Neural crest cell (in vitro differentiated cells): ENCODE results near the gene FHOD1. TPM values are rescaled to one million over a fixed set of nuclear protein-coding genes. Genes with fewer than 3 reads are reported as not detected.
A peak's percentile ranks its signal among the peaks of the same experiment; 100 is the strongest.

Source experiments
- DNase-seq: peaks from one replicate; pipeline ENCODE4 v3.0.0; 2021; ENCODE audit warnings: low read depth, mixed read lengths, low spot score
- H3K27ac Mint-ChIP-seq: one replicate; pipeline ENCODE4 v1.8.0; 2021; ENCODE audit warnings: mild to moderate bottlenecking, mixed read lengths; ENCODE audit not compliant: unreplicated experiment
- H3K27me3 Mint-ChIP-seq: 2 replicates; pipeline ENCODE4 v1.8.0; 2021; ENCODE audit warnings: low read depth, mild to moderate bottlenecking, mixed read lengths
- H3K36me3 Mint-ChIP-seq: 2 replicates; pipeline ENCODE4 v1.8.0; 2021; ENCODE audit warnings: low read depth, mild to moderate bottlenecking, mixed read lengths
- H3K4me1 Mint-ChIP-seq: 2 replicates; pipeline ENCODE4 v1.8.0; 2021; ENCODE audit warnings: mixed read lengths
- H3K4me3 Mint-ChIP-seq: one replicate; pipeline ENCODE4 v1.8.0; 2021; ENCODE audit warnings: mild to moderate bottlenecking, mixed read lengths
- H3K9me3 Mint-ChIP-seq: 2 replicates; pipeline ENCODE4 v1.8.0; 2021; ENCODE audit warnings: mixed read lengths
- CTCF ChIP-seq: fragments of 200-600 bp; sonication (generic); conservative IDR thresholded peaks from 2 replicates; pipeline ENCODE4 v1.5.0; 2021; ENCODE audit warnings: antibody characterized with exemption, mild to moderate bottlenecking
- total RNA-seq: library from RNA; stranded (reverse); gene quantifications from 2 replicates; pipeline ENCODE4 v1.2.1, GENCODE V29; 2021

FHOD1 gene
- total RNA-seq, 1 donor from 2014 or later = 45.5 TPM

GRCh38 chr16:67257486-67258160, 10.3 kb upstream of the FHOD1 start:
- TF ChIP-seq CTCF = no peak
- no peaks in the 10 kb centered on the region for H3K4me1 Mint-ChIP-seq

GRCh38 chr16:67256701-67257230, 9.5 kb upstream of the FHOD1 start:
- peak overlapping the region; percentile 81 for H3K27ac Mint-ChIP-seq
- no peaks in the 10 kb centered on the region for H3K4me1 Mint-ChIP-seq
- no peak overlapping the region for H3K4me3 Mint-ChIP-seq
- H3K9me3 Mint-ChIP-seq = no peaks in the 10 kb centered on the region
- H3K27me3 Mint-ChIP-seq = peaks cover 3% of the 10 kb centered on the region
- no peak for DNase-seq
- TF ChIP-seq CTCF = no peak
- H3K36me3 Mint-ChIP-seq = no peaks in the 10 kb centered on the region

More at GRCh38 chr16:67257486-67258160, 10.3 kb upstream of the FHOD1 start:
- Mint-ChIP-seq H3K27ac (no peak overlapping the region), H3K4me3 (no peak overlapping the region), H3K27me3 (peaks cover 8% of the 10 kb centered on the region), H3K36me3 (no peaks in the 10 kb centered on the region), H3K9me3 (no peaks in the 10 kb centered on the region)
- no peak for DNase-seq

- H3K27ac Mint-ChIP-seq = no peak overlapping the region
Measured at GRCh38 chr16:67255553-67256221, 8.4 kb upstream of the FHOD1 start.

GRCh38 chr16:67254801-67255552, 7.7 kb upstream of the FHOD1 start:
- H3K36me3 Mint-ChIP-seq = no peaks in the 10 kb centered on the region
- peak overlapping the region; percentile 38 for H3K4me3 Mint-ChIP-seq
- DNase-seq = no peak
- H3K4me1 Mint-ChIP-seq = peaks cover 4% of the 10 kb centered on the region
- no peaks in the 10 kb centered on the region for H3K9me3 Mint-ChIP-seq
- no peak for TF ChIP-seq CTCF
- H3K27ac Mint-ChIP-seq = no peak overlapping the region
- H3K27me3 Mint-ChIP-seq = peaks cover 14% of the 10 kb centered on the region

More at GRCh38 chr16:67255553-67256221, 8.4 kb upstream of the FHOD1 start:
- peak overlapping the region; percentile 38 for H3K4me3 Mint-ChIP-seq
- no peaks in the 10 kb centered on the region for H3K4me1 Mint-ChIP-seq
- DNase-seq = no peak
- no peak for TF ChIP-seq CTCF
- H3K27me3 Mint-ChIP-seq = peaks cover 7% of the 10 kb centered on the region
- H3K36me3 Mint-ChIP-seq = no peaks in the 10 kb centered on the region
- no peaks in the 10 kb centered on the region for H3K9me3 Mint-ChIP-seq
